ENCODE results near the gene SPRR3.

DNA sequence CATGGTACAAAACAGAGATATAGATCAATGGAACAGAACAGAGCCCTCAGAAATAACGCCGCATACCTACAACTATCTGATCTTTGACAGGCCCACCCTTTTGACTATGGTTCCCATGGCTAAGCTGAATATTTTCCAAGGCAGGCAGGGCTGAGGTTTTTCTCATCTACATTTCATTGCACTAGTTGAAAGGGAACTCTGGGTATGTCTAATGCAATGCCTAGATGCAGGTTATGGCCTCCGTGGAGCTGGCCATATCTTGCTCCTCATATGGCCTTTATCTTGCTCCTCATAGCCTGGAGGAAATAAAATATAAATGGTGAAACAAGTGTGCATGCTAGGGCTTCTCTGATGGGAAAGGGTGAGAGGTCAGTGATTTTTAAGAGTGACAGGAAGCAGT, 44.0 kb upstream of the SPRR3 start:
- TF ChIP-seq, protein P1, sequence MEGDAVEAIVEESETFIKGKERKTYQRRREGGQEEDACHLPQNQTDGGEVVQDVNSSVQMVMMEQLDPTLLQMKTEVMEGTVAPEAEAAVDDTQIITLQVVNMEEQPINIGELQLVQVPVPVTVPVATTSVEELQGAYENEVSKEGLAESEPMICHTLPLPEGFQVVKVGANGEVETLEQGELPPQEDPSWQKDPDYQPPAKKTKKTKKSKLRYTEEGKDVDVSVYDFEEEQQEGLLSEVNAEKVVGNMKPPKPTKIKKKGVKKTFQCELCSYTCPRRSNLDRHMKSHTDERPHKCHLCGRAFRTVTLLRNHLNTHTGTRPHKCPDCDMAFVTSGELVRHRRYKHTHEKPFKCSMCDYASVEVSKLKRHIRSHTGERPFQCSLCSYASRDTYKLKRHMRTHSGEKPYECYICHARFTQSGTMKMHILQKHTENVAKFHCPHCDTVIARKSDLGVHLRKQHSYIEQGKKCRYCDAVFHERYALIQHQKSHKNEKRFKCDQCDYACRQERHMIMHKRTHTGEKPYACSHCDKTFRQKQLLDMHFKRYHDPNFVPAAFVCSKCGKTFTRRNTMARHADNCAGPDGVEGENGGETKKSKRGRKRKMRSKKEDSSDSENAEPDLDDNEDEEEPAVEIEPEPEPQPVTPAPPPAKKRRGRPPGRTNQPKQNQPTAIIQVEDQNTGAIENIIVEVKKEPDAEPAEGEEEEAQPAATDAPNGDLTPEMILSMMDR (IDR thresholded peaks at IDR 0.05): no peak
- no peak for TF ChIP-seq POLR2AphosphoS5 (IDR thresholded peaks at IDR 0.05)

Data from breast epithelium (tissue), 3 donors.